Trophoblast cell (in vitro differentiated cells and primary cell): ENCODE data around the gene GPR179.

ENCODE experiments used
- DNase-seq, 2 donors: peaks; one replicate each; pipeline ENCODE4 v3.0.0-alpha.2; 2016
- H2AFZ ChIP-seq: 2 replicates; pipeline ENCODE4 v1.6.1; 2013; ENCODE audit warnings: low read length, moderate library complexity, mild to moderate bottlenecking; ENCODE audit not compliant: insufficient read depth, poor library complexity
- H2AK5ac ChIP-seq: 2 replicates; pipeline ENCODE4 v1.6.1; 2013; ENCODE audit warnings: mild to moderate bottlenecking, low read length
- H2BK120ac ChIP-seq: 2 replicates; pipeline ENCODE4 v1.6.1; 2013; ENCODE audit warnings: low read length, mild to moderate bottlenecking, moderate library complexity; ENCODE audit not compliant: insufficient read depth, poor library complexity
- H2BK12ac ChIP-seq: 2 replicates; pipeline ENCODE4 v1.6.1; 2013; ENCODE audit warnings: mild to moderate bottlenecking, low read length, moderate library complexity
- H2BK5ac ChIP-seq: 2 replicates; pipeline ENCODE4 v1.6.1; 2013; ENCODE audit warnings: low read length, low read depth, moderate library complexity, mild to moderate bottlenecking; ENCODE audit not compliant: poor library complexity
- H3K14ac ChIP-seq: 2 replicates; pipeline ENCODE4 v1.6.1; 2013; ENCODE audit warnings: mild to moderate bottlenecking, low read length
- H3K18ac ChIP-seq: 2 replicates; pipeline ENCODE4 v1.6.1; 2013; ENCODE audit warnings: mild to moderate bottlenecking, low read length
- H3K23ac ChIP-seq: 2 replicates; pipeline ENCODE4 v1.6.1; 2013; ENCODE audit warnings: low read length
- H3K27ac ChIP-seq: 2 replicates; pipeline ENCODE4 v1.5.1; 2013; ENCODE audit warnings: low read depth, mild to moderate bottlenecking, inconsistent platforms, low read length, moderate library complexity
- H3K27me3 ChIP-seq: 2 replicates; pipeline ENCODE4 v1.6.1; 2013; ENCODE audit warnings: inconsistent platforms, mild to moderate bottlenecking, low read length, moderate library complexity; ENCODE audit not compliant: insufficient read depth
- H3K36me3 ChIP-seq, 2 experiments: 1 replicate in 1 of 2; 2 replicates in 1 of 2; pipeline ENCODE4 v1.6.1; 2013; ENCODE audit warnings: low read length in 2 of 2, mild to moderate bottlenecking in 2 of 2, moderate library complexity in 1 of 2; ENCODE audit not compliant: insufficient read depth in 2 of 2, control insufficient read depth in 1 of 2
- H3K4ac ChIP-seq: 2 replicates; pipeline ENCODE4 v1.6.1; 2013; ENCODE audit warnings: low read depth, mild to moderate bottlenecking, low read length, moderate library complexity
- H3K4me1 ChIP-seq, 2 experiments: 1 replicate in 1 of 2; 2 replicates in 1 of 2; pipeline ENCODE4 v1.6.1; 2013; ENCODE audit warnings: low read length in 2 of 2, mild to moderate bottlenecking in 2 of 2, moderate library complexity in 1 of 2; ENCODE audit not compliant: insufficient read depth in 2 of 2, control insufficient read depth in 1 of 2
- H3K4me2 ChIP-seq: 2 replicates; pipeline ENCODE4 v1.6.1; 2013; ENCODE audit warnings: inconsistent platforms, mild to moderate bottlenecking, low read length, moderate library complexity
- H3K4me3 ChIP-seq: 2 replicates; pipeline ENCODE4 v1.5.1; 2013; ENCODE audit warnings: mild to moderate bottlenecking, low read depth, low read length, inconsistent platforms
- H3K79me1 ChIP-seq: one replicate; pipeline ENCODE4 v1.6.1; 2013; ENCODE audit warnings: low read length
- H3K79me2 ChIP-seq: 2 replicates; pipeline ENCODE4 v1.6.1; 2013; ENCODE audit warnings: low read length, mild to moderate bottlenecking; ENCODE audit not compliant: control insufficient read depth, insufficient read depth, poor library complexity
- H3K9ac ChIP-seq: 2 replicates; pipeline ENCODE4 v1.6.1; 2013; ENCODE audit warnings: mild to moderate bottlenecking, low read length
- H3K9me3 ChIP-seq: 2 replicates; pipeline ENCODE4 v1.6.1; 2013; ENCODE audit warnings: low read depth, mild to moderate bottlenecking, control low read depth, inconsistent platforms, low read length; ENCODE audit not compliant: insufficient read depth
- H4K12ac ChIP-seq: 2 replicates; pipeline ENCODE4 v1.6.1; 2013; ENCODE audit warnings: low read depth, mild to moderate bottlenecking, low read length, moderate library complexity
- H4K8ac ChIP-seq: 2 replicates; pipeline ENCODE4 v1.6.1; 2013; ENCODE audit warnings: low read depth, mild to moderate bottlenecking, low read length, moderate library complexity
- H4K91ac ChIP-seq: one replicate; pipeline ENCODE4 v1.6.1; 2013; ENCODE audit warnings: low read depth, mild to moderate bottlenecking, low read length, moderate library complexity
- WGBS: extraction: QIAGEN DNeasy Blood & Tissue Kit; methylation state at CpG from one replicate; pipeline ENCODE4 v1.1.7; 2013; ENCODE audit warnings: missing lambda C conversion rate; ENCODE audit not compliant: insufficient read length, insufficient coverage; ENCODE audit errors: extremely low coverage; 5-methylcytosine and 5-hydroxymethylcytosine counted together

GPR179 gene

DNA sequence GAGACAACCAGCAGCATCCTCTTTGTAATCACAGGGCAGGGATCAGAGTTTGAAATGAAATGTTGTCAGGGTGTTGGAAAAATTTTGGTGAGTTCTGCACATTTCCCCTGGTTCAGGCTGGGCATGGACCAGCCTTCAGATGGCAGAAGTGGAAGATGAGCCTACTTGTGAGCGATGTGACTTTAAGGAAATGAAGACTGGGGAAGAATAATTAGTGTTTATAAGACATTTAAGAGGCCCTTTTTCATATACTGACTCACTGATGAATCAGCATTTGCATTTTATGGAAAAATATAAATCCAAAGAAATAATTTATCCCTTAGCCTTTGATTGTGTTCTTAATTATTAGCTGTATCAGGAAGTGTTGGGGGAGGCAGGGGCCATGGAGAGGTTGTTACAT lies 20.9 kb downstream of the GPR179 start:
- H4K12ac ChIP-seq = no peak overlapping the region
- no peak overlapping the region for H4K8ac ChIP-seq
- no peak overlapping the region for H2AFZ ChIP-seq
- no peak overlapping the region for H3K4ac ChIP-seq
- peaks cover 10 to 22% of the 10 kb centered on the region in 2 experiments for H3K4me1 ChIP-seq
- no peak overlapping the region for H3K9ac ChIP-seq
- no peak overlapping the region for H3K4me2 ChIP-seq
- H2AK5ac ChIP-seq = no peak overlapping the region
- H3K79me1 ChIP-seq = no peaks in the 10 kb centered on the region
- no peak overlapping the region for H4K91ac ChIP-seq
- no peaks in the 10 kb centered on the region for H3K9me3 ChIP-seq
- no peak overlapping the region for H3K4me3 ChIP-seq
- no peaks in the 10 kb centered on the region for H3K79me2 ChIP-seq
- H2BK12ac ChIP-seq = no peak overlapping the region
- no peak overlapping the region for H3K18ac ChIP-seq
- no peaks in the 10 kb centered on the region for H3K27me3 ChIP-seq
- no peak overlapping the region for H2BK120ac ChIP-seq
- WGBS = no CpG with 5 or more reads among the region's 1 CpG
- H3K23ac ChIP-seq = no peak overlapping the region
- no peak overlapping the region for H3K14ac ChIP-seq
- H3K36me3 ChIP-seq = peaks cover 6 to 17% of the 10 kb centered on the region in 2 experiments
- DNase-seq = no peak
- no peak overlapping the region for H2BK5ac ChIP-seq
- H3K27ac ChIP-seq = no peak overlapping the region

DNA sequence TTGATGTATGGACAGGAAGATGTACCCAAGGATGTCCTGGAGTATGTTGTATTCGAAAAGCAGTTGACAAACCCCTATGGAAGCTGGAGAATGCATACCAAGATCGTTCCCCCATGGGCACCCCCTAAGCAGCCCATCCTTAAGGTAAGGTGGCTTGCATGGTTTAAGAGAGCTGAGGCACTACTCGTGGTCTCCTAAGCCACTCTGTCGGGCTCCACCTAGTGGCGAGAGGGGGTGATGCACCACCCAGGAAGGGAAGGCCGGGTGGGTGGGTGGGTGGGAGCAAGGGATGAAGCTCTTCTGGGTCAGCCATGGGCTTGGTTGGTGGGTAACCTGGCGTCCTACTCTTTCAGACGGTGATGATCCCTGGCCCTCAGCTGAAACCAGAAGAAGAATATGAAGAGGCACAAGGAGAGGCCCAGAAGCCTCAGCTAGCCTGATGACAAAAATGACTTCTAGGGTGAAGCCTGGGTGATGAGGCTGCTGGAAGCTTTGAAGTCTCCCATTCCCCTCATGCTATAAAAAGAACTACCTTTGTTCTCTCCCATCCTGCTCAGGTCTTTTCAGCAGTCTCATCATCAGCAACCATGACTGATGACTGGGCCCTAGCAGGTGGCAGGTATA lies 21.5 kb downstream of the GPR179 start:
- no peaks in the 10 kb centered on the region for H3K79me2 ChIP-seq
- H3K9ac ChIP-seq = no peak overlapping the region
- H4K8ac ChIP-seq = no peak overlapping the region
- H3K4me3 ChIP-seq = no peak overlapping the region
- peaks cover 10 to 22% of the 10 kb centered on the region in 2 experiments for H3K4me1 ChIP-seq
- H3K4me2 ChIP-seq = no peak overlapping the region
- H3K79me1 ChIP-seq = no peaks in the 10 kb centered on the region
- no peak overlapping the region for H2BK5ac ChIP-seq
- peak; percentile 38 to 77 for DNase-seq
- no CpG with 5 or more reads among the region's 8 CpGs for WGBS
- no peak overlapping the region for H3K23ac ChIP-seq
- no peak overlapping the region for H3K4ac ChIP-seq
- no peak overlapping the region for H2AFZ ChIP-seq
- no peak overlapping the region for H2AK5ac ChIP-seq
- H3K18ac ChIP-seq = no peak overlapping the region
- no peaks in the 10 kb centered on the region for H3K9me3 ChIP-seq
- H4K91ac ChIP-seq = no peak overlapping the region
- no peak overlapping the region for H3K14ac ChIP-seq
- H2BK120ac ChIP-seq = no peak overlapping the region
- no peak overlapping the region for H3K27ac ChIP-seq
- H3K27me3 ChIP-seq = no peaks in the 10 kb centered on the region
- peaks cover 6 to 17% of the 10 kb centered on the region in 2 experiments for H3K36me3 ChIP-seq
- no peak overlapping the region for H4K12ac ChIP-seq
- H2BK12ac ChIP-seq = no peak overlapping the region

DNA sequence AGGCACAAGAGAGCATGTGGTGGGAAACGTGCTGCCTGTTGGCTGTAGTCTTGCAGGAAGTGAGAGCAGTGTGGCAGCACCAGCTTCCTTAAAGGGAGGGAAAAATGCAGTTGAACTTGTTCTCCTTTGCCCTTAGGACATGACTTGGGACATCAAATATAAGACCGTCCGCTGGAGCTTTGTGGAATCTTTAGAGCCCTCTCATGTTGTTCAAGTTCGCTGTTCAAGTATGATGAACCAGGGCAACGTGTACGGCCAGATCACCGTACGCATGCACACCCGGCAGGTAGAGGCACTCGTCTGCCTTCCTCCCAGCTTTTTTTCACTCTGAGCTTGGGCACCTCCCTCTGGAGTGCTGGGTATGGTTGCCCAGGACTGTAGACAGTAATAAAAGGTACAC lies 23.3 kb downstream of the GPR179 start:
- WGBS = no CpG with 5 or more reads among the region's 10 CpGs

DNA sequence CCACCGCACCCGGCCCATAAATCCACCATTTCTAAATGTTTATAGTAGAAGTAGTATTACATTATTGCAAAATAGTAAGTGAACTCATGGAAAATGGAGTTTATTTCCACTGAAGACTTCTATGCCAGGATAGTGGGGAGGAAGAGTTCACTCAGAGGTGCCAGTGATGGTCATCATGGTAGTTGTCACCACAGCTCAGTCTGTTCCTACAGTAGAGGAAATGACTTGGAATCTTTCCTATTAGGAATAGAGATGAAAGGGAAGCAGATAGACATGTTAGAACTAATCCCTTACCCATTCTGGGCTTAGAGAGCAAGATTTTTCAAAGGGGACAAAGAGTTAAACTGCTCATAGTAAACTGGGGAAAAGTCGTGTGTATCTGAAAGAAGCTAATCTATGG lies 26.7 kb downstream of the GPR179 start:
- Histone ChIP-seq H2AFZ (no peak overlapping the region), H3K9ac (no peak overlapping the region), H3K27me3 (no peaks in the 10 kb centered on the region), H2AK5ac (no peak overlapping the region), H3K18ac (no peak overlapping the region), H3K4me3 (no peak overlapping the region), H3K14ac (no peak overlapping the region), H3K79me1 (no peaks in the 10 kb centered on the region), H3K23ac (no peak overlapping the region), H4K12ac (no peak overlapping the region), H2BK5ac (no peak overlapping the region), H3K36me3 (peaks cover 2 to 5% of the 10 kb centered on the region in 2 experiments), H3K27ac (no peak overlapping the region), H3K4ac (no peak overlapping the region), H2BK12ac (no peak overlapping the region), H3K79me2 (no peaks in the 10 kb centered on the region), H3K4me1 (peaks cover 7 to 15% of the 10 kb centered on the region in 2 experiments), H3K4me2 (no peak overlapping the region), H4K8ac (no peak overlapping the region), H3K9me3 (no peaks in the 10 kb centered on the region), H2BK120ac (no peak overlapping the region), H4K91ac (no peak overlapping the region)
- WGBS = no CpG with 5 or more reads among the region's 3 CpGs
- no peak for DNase-seq

More for the DNA sequence above, 23.3 kb downstream of the GPR179 start:
- H2BK120ac ChIP-seq = no peak overlapping the region
- H3K79me2 ChIP-seq = no peaks in the 10 kb centered on the region
- H3K36me3 ChIP-seq = peaks cover 8 to 17% of the 10 kb centered on the region in 2 experiments
- H3K4me2 ChIP-seq = peak overlapping the region; percentile 22
- no peak overlapping the region for H3K23ac ChIP-seq
- H3K27ac ChIP-seq = peak overlapping the region; percentile 55
- DNase-seq = peak; percentile 95 to 99
- H4K8ac ChIP-seq = no peak overlapping the region
- no peaks in the 10 kb centered on the region for H3K27me3 ChIP-seq
- H4K12ac ChIP-seq = no peak overlapping the region
- no peaks in the 10 kb centered on the region for H3K9me3 ChIP-seq
- H3K4me3 ChIP-seq = no peak overlapping the region
- no peak overlapping the region for H4K91ac ChIP-seq
- H3K18ac ChIP-seq = no peak overlapping the region
- H2BK12ac ChIP-seq = peak overlapping the region; percentile 8
- H3K9ac ChIP-seq = no peak overlapping the region
- H2AFZ ChIP-seq = no peak overlapping the region
- H3K4me1 ChIP-seq = peaks cover 8 to 21% of the 10 kb centered on the region in 2 experiments
- peak overlapping the region; percentile 29 for H3K14ac ChIP-seq
- H2BK5ac ChIP-seq = peak overlapping the region; percentile 18
- no peaks in the 10 kb centered on the region for H3K79me1 ChIP-seq
- no peak overlapping the region for H3K4ac ChIP-seq
- H2AK5ac ChIP-seq = no peak overlapping the region
